ENCODE data around the gene CDK5. TPM values are rescaled to one million over a fixed set of nuclear protein-coding genes. Genes with fewer than 3 reads are reported as not detected.
A peak's percentile ranks its signal among the peaks of the same experiment; 100 is the strongest.

CDK5 gene
- total and polyA plus RNA-seq, 9 of the 15 experiments (the other 6 are each of a cell fraction or from before 2014, with no cell fraction given), result 3.2 to 38.0 (median 27.5) TPM

GRCh38 chr7:151028948-151029501 is 28.7 kb downstream of the CDK5 start (continued):
- TF ChIP-seq SP1 (CRISPR knock-in tag; IDR thresholded peaks at IDR 0.05), result no peak
- TF ChIP-seq HMG20B (CRISPR knock-in tag; IDR thresholded peaks at IDR 0.05), result no peak
- no peak for TF ChIP-seq SNAPC5 (CRISPR knock-in tag; IDR thresholded peaks at IDR 0.05)
- no peak for TF ChIP-seq DLX4 (CRISPR knock-in tag; IDR thresholded peaks at IDR 0.05)
- no peak for TF ChIP-seq RHOXF2B (CRISPR knock-in tag; conservative IDR thresholded peaks at IDR 0.05)
- TF ChIP-seq POLR2B (IDR thresholded peaks at IDR 0.05; ENCODE audit: low read depth, partially characterized antibody), result no peak
- no peak for TF ChIP-seq TCF3 (CRISPR knock-in tag; IDR thresholded peaks at IDR 0.05)
- TF ChIP-seq ZNF717 (CRISPR knock-in tag; IDR thresholded peaks at IDR 0.05), result no peak
- no peak; the same call in 1 of the 2 replicates for TF ChIP-seq NR1H2 (CRISPR knock-in tag; IDR thresholded peaks at IDR 0.05)
- TF ChIP-seq HLTF (IDR thresholded peaks at IDR 0.05), result peak; percentile 68; the same call in 1 of the 2 replicates
- TF ChIP-seq ZNF41 (CRISPR knock-in tag; conservative IDR thresholded peaks at IDR 0.05), result 0 out of 2 replicates have a peak, but pooled peaks have one; percentile 2
- TF ChIP-seq HDAC2 (IDR thresholded peaks at IDR 0.05), result no peak
- TF ChIP-seq EP400 (IDR thresholded peaks at IDR 0.05), result peak; percentile 81; the same call in 1 of the 2 replicates
- no peak for TF ChIP-seq KDM2B (CRISPR knock-in tag; IDR thresholded peaks at IDR 0.05)
- TF ChIP-seq ZNF174 (CRISPR knock-in tag; IDR thresholded peaks at IDR 0.05), result no peak
- no peak for TF ChIP-seq TRIM24 (IDR thresholded peaks at IDR 0.05)
- no peak for TF ChIP-seq ZFP36 (IDR thresholded peaks at IDR 0.05; ENCODE audit: low read depth, low read length, partially characterized antibody)
- TF ChIP-seq PTBP1 (IDR thresholded peaks at IDR 0.05; ENCODE audit: low read depth, low read length), result no peak
- no peak for TF ChIP-seq MYBL2 (IDR thresholded peaks at IDR 0.05; ENCODE audit: low read depth)
- TF ChIP-seq MYBL2 (CRISPR knock-in tag; IDR thresholded peaks at IDR 0.05; ENCODE audit: borderline replicate concordance), result no peak
- TF ChIP-seq ZNF24 (IDR thresholded peaks at IDR 0.05), result 0 out of 2 replicates have a peak, but pooled peaks have one; percentile 4
- no peak for TF ChIP-seq SRSF9 (IDR thresholded peaks at IDR 0.05; ENCODE audit: borderline replicate concordance, low read depth, low read length)
- TF ChIP-seq ZNF740 (CRISPR knock-in tag; IDR thresholded peaks at IDR 0.05), result no peak
- TF ChIP-seq ZNF740 (tag; IDR thresholded peaks at IDR 0.05), result peak in 1 of 2 experiments; percentile 35; a peak in 1 of 4 replicates
- TF ChIP-seq ZFP30 (CRISPR knock-in tag; IDR thresholded peaks at IDR 0.05; ENCODE audit: borderline replicate concordance), result no peak
- no peak for TF ChIP-seq ZNF583 (CRISPR knock-in tag; IDR thresholded peaks at IDR 0.05)
- no peak for TF ChIP-seq ZKSCAN3 (CRISPR knock-in tag; IDR thresholded peaks at IDR 0.05)
- TF ChIP-seq POLR2A (conservative IDR thresholded peaks at IDR 0.05), result no peak

Data from K562 (cell line).